ENCODE data around the gene MUC4. TPM values are rescaled to one million over a fixed set of nuclear protein-coding genes. Genes with fewer than 3 reads are reported as not detected.
"Not testable (repeated sequence)": the region's sequence is repeated elsewhere in the genome, so short reads cannot be mapped to it uniquely, and the experiment has no call there.

The MUC4 gene
- total RNA-seq, 1 experiment from 2014 or later = not detected

DNA sequence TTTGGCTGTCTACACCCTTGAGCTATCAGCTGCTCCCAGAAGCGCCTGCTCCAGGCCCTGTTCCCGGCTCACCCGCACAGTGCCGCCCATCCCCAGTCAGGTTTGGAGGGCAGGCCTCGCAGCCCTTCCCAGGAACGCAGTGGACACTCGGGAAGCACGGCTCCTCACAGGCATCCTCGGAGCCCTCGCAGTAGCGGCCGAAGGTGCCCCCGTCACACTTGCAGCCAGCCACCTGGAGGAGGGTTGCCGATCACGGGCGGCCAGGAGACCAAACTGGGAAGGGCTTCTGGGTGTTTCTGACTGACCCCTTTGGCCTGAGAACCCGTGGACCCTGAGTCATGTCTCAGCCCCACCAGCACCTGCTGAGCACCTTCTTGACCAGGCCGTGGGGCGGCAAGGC is 57.6 kb downstream of the MUC4 start:
- H3K9me2 ChIP-seq (replicated peaks; ENCODE audit: insufficient read depth, low read length) = no peaks in the 10 kb centered on the region
- H3K27me3 ChIP-seq (ENCODE audit: low read length) = no peaks in the 10 kb centered on the region
- H3K36me3 ChIP-seq (ENCODE audit: insufficient read depth, low read length) = no peaks in the 10 kb centered on the region
- no peak overlapping the region for H2AFZ ChIP-seq (ENCODE audit: low read length)
- no peaks in the 10 kb centered on the region for H3K4me1 ChIP-seq (ENCODE audit: low read length)
- no peaks in the 10 kb centered on the region for H3K9me3 ChIP-seq (ENCODE audit: low read length)
- no peak overlapping the region for H3K4me3 ChIP-seq (ENCODE audit: low read length)
- H4K20me1 ChIP-seq (ENCODE audit: insufficient read depth, low read depth, low read length) = no peaks in the 10 kb centered on the region
- H3K4me2 ChIP-seq (ENCODE audit: low read depth, low read length, poor library complexity, severe bottlenecking) = no peak overlapping the region
- no peaks in the 10 kb centered on the region for H3K79me2 ChIP-seq (ENCODE audit: low read length)
- H3K9ac ChIP-seq (ENCODE audit: low read length) = no peak overlapping the region
- no peak for DNase-seq
- no peak overlapping the region for H3K27ac ChIP-seq (ENCODE audit: low read length)

DNA sequence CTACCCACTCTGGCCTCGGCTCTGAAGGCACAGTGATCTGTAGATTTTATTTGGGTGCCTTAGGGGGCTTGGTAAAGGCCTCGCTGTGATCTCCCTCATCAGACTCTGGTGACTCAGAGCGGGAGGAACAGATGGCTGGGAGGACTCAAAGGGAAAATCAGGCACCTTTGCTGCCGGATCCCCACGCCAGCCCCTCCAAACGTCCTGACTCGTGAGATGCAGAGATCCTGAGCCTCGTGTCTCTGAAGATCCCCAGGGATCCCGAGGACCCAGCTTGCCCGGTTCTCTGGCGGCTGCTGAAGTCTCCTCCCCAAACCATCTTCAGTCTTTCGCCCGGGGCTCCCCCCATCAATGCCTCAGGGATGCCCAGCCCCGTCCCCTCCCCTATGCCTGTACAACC is 58.1 kb downstream of the MUC4 start:
- Histone ChIP-seq H3K9me3 (ENCODE audit: low read length) (no peaks in the 10 kb centered on the region), H4K20me1 (ENCODE audit: insufficient read depth, low read depth, low read length) (no peaks in the 10 kb centered on the region), H2AFZ (ENCODE audit: low read length) (no peak overlapping the region), H3K9ac (ENCODE audit: low read length) (no peak overlapping the region), H3K4me3 (ENCODE audit: low read length) (no peak overlapping the region), H3K79me2 (ENCODE audit: low read length) (no peaks in the 10 kb centered on the region), H3K27ac (ENCODE audit: low read length) (no peak overlapping the region), H3K9me2 (replicated peaks; ENCODE audit: insufficient read depth, low read length) (no peaks in the 10 kb centered on the region), H3K4me2 (ENCODE audit: low read depth, low read length, poor library complexity, severe bottlenecking) (no peak overlapping the region), H3K36me3 (ENCODE audit: insufficient read depth, low read length) (no peaks in the 10 kb centered on the region), H3K27me3 (ENCODE audit: low read length) (no peaks in the 10 kb centered on the region), H3K4me1 (ENCODE audit: low read length) (no peaks in the 10 kb centered on the region)
- no peak for DNase-seq

DNA sequence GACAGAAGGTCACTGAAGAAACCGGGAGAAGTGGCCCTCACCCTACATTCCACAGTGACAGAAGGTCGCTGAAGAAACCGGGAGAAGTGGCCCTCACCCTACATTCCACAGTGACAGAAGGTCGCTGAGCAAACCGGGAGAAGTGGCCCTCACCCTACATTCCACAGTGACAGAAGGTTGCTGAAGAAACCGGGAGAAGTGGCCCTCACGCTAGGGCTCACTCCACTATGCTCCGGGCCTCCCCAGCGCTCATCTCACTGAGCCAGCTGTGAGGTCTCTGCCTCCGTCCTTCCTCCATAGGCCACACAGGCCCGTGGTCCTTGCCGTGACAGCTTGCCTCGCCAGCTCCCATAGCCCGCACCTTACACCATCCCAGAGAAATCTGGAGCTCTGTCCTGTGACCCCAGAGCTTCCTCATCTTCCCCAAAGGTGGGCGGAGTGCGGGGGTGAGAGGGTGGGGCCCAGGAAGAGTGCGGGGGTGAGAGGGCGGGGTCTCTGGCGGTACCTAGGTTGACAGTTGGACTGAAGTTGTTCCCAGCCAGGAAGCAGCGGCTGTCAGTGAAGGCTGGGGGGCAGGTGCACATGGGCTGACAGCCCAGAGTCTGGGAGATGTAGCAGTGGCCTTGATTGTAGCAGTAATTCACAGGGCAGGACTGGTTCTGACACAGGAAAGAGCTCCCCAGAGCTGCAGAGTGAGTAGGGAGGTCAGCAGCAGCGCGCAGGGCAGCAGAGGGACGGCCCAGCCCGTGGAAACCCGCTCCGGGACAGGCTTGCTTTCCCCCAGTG is 59.0 kb downstream of the MUC4 start:
- no peak overlapping the region for H3K9ac ChIP-seq (ENCODE audit: low read length)
- H3K27ac ChIP-seq (ENCODE audit: low read length) = no peak overlapping the region
- H3K4me3 ChIP-seq (ENCODE audit: low read length) = no peak overlapping the region
- no peak for DNase-seq
- H4K20me1 ChIP-seq (ENCODE audit: insufficient read depth, low read depth, low read length) = no peaks in the 10 kb centered on the region
- no peaks in the 10 kb centered on the region for H3K36me3 ChIP-seq (ENCODE audit: insufficient read depth, low read length)
- H3K4me1 ChIP-seq (ENCODE audit: low read length) = no peaks in the 10 kb centered on the region
- H3K9me3 ChIP-seq (ENCODE audit: low read length) = no peaks in the 10 kb centered on the region
- no peaks in the 10 kb centered on the region for H3K9me2 ChIP-seq (replicated peaks; ENCODE audit: insufficient read depth, low read length)
- H3K79me2 ChIP-seq (ENCODE audit: low read length) = no peaks in the 10 kb centered on the region
- H2AFZ ChIP-seq (ENCODE audit: low read length) = no peak overlapping the region
- no peak overlapping the region for H3K4me2 ChIP-seq (ENCODE audit: low read depth, low read length, poor library complexity, severe bottlenecking)
- H3K27me3 ChIP-seq (ENCODE audit: low read length) = no peaks in the 10 kb centered on the region

DNA sequence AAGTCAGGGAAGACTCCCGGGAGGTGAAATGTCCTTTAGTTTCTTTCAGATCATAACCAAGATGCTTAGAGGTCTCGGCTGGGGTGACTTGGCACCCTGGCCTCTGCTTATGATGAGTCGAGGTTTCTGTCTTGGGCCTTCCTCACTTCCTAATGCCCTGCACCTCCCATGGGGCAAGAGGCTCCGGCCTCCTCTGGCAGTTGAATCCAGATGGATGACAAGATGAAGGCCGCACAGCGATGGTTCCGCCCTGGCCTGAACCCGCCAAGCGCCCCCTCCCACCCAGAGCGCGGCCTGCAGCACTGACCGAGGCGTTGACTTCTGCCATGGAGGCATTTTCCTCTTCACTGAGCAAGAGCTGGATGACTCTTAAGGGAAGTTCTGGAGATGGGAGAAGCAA is 59.7 kb downstream of the MUC4 start:
- Histone ChIP-seq H3K4me1 (ENCODE audit: low read length) (no peaks in the 10 kb centered on the region), H3K27ac (ENCODE audit: low read length) (no peak overlapping the region), H3K27me3 (ENCODE audit: low read length) (no peaks in the 10 kb centered on the region), H3K36me3 (ENCODE audit: insufficient read depth, low read length) (no peaks in the 10 kb centered on the region), H4K20me1 (ENCODE audit: insufficient read depth, low read depth, low read length) (no peaks in the 10 kb centered on the region), H3K4me3 (ENCODE audit: low read length) (no peak overlapping the region), H3K4me2 (ENCODE audit: low read depth, low read length, poor library complexity, severe bottlenecking) (no peak overlapping the region), H3K9me3 (ENCODE audit: low read length) (no peaks in the 10 kb centered on the region), H2AFZ (ENCODE audit: low read length) (no peak overlapping the region), H3K9ac (ENCODE audit: low read length) (no peak overlapping the region), H3K9me2 (replicated peaks; ENCODE audit: insufficient read depth, low read length) (no peaks in the 10 kb centered on the region), H3K79me2 (ENCODE audit: low read length) (no peaks in the 10 kb centered on the region)
- DNase-seq = no peak

DNA sequence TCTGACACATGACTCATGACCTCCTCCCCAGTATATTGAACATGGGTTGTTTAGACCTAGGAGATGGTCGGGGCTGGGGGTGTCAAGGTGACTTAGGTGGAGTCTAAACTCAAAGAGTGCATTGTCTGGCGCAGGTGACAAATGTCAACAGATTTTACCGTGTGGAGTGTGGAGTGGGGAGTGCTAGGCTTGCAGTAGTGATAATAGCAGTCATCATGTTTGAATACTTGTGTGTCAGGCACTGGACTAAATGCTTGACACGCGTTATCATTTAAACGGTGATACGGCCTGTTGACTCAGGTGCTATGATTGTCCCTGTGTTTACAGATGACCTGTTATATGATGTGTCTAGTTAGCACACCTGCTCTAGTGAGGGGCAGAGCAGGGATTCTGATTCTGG is 60.2 kb downstream of the MUC4 start:
- no peak overlapping the region for H2AFZ ChIP-seq (ENCODE audit: low read length)
- H3K4me3 ChIP-seq (ENCODE audit: low read length) = no peak overlapping the region
- DNase-seq = no peak
- no peaks in the 10 kb centered on the region for H3K9me2 ChIP-seq (replicated peaks; ENCODE audit: insufficient read depth, low read length)
- H3K4me1 ChIP-seq (ENCODE audit: low read length) = no peaks in the 10 kb centered on the region
- no peak overlapping the region for H3K9ac ChIP-seq (ENCODE audit: low read length)
- no peaks in the 10 kb centered on the region for H3K36me3 ChIP-seq (ENCODE audit: insufficient read depth, low read length)
- H3K9me3 ChIP-seq (ENCODE audit: low read length) = no peaks in the 10 kb centered on the region
- no peak overlapping the region for H3K4me2 ChIP-seq (ENCODE audit: low read depth, low read length, poor library complexity, severe bottlenecking)
- no peak overlapping the region for H3K27ac ChIP-seq (ENCODE audit: low read length)
- H3K79me2 ChIP-seq (ENCODE audit: low read length) = no peaks in the 10 kb centered on the region
- no peaks in the 10 kb centered on the region for H3K27me3 ChIP-seq (ENCODE audit: low read length)
- no peaks in the 10 kb centered on the region for H4K20me1 ChIP-seq (ENCODE audit: insufficient read depth, low read depth, low read length)

DNA sequence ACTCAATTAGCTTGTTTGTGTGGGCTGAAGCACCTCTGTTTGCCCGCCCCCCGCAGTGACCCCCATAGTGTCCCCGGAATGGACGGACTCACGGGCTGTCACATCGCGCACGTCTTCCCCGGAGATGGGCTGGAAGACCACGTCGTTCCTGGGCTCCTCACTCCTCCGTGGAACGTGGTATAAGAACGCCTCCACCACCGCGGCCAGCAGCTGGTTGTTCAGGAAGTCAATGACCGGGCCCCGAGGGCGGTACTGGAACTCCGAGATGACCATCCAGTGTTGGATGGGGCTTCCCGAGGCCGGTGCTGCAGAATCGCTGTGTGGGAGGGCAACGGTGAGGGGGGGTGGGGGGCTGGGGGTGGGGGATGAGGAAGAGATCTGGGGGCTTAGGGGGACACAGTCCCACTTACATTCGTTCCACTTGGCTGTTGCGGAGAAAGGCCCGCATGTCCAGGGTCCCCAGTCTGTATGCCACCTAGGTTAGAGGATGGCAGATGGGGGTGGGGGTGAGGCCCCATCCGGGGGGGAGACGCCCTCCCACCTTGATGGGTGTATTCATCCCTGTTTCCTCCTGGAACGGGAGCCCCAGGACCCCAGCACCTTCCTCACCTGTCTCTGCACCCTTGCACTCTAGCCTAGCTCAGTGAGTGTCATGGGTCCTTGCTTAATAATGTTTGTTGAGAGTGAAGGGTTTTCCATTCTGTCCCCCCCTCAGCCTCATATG is 60.8 kb downstream of the MUC4 start:
- Histone ChIP-seq H3K27me3 (ENCODE audit: low read length) (no peaks in the 10 kb centered on the region), H3K36me3 (ENCODE audit: insufficient read depth, low read length) (no peaks in the 10 kb centered on the region), H3K4me1 (ENCODE audit: low read length) (no peaks in the 10 kb centered on the region), H3K9me2 (replicated peaks; ENCODE audit: insufficient read depth, low read length) (no peaks in the 10 kb centered on the region), H3K9me3 (ENCODE audit: low read length) (no peaks in the 10 kb centered on the region), H4K20me1 (ENCODE audit: insufficient read depth, low read depth, low read length) (no peaks in the 10 kb centered on the region), H3K79me2 (ENCODE audit: low read length) (no peaks in the 10 kb centered on the region), H2AFZ (ENCODE audit: low read length) (no peak overlapping the region), H3K4me3 (ENCODE audit: low read length) (no peak overlapping the region), H3K4me2 (ENCODE audit: low read depth, low read length, poor library complexity, severe bottlenecking) (no peak overlapping the region), H3K9ac (ENCODE audit: low read length) (no peak overlapping the region), H3K27ac (ENCODE audit: low read length) (no peak overlapping the region)
- no peak for DNase-seq

DNA sequence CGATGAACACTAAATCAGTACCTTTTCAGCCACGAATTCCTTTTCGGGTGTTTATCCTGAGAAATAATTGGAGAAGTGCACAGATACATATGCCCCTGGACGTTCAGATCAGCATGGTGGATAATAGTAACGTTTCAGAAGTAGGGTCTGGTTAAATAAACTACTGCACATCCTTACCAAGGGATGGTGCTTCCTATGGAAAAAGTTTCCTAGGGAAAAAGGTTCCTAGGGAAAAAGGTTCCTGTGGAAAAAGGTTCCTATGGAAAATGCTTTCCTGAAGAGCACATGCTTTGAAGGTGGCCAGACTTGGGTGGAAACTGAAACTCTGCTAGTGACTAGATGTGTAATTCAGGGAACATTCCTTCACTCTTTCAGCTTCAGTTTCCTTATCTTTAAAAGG is 62.6 kb downstream of the MUC4 start:
- H3K4me1 ChIP-seq (ENCODE audit: low read length); H3K9ac ChIP-seq (ENCODE audit: low read length); H2AFZ ChIP-seq (ENCODE audit: low read length); H3K4me2 ChIP-seq (ENCODE audit: low read depth, low read length, poor library complexity, severe bottlenecking); H3K36me3 ChIP-seq (ENCODE audit: insufficient read depth, low read length); H3K27ac ChIP-seq (ENCODE audit: low read length); H3K79me2 ChIP-seq (ENCODE audit: low read length); H4K20me1 ChIP-seq (ENCODE audit: insufficient read depth, low read depth, low read length); H3K9me2 ChIP-seq (replicated peaks; ENCODE audit: insufficient read depth, low read length); H3K9me3 ChIP-seq (ENCODE audit: low read length); H3K27me3 ChIP-seq (ENCODE audit: low read length); DNase-seq; H3K4me3 ChIP-seq (ENCODE audit: low read length): not testable (repeated sequence)

DNA sequence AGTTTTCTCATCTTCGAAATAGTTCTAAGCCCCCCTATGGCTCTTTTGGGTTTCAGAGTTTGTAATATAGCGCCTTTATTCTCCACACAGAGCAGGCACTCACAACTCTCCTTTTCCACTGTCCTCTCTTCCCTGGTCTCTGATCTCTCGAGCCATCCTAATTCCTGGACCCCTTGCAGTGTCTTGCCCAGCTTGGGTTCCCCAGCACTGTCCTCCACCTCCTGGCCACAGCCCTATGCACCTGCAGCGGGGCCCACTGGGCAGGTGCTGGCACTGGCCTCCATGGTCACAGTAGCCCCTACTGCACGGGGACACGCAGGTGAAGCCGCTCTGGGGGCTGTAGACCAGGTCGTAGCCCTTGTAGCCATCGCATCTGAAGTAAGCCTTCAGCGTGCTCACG is 63.1 kb downstream of the MUC4 start:
- H3K9ac ChIP-seq (ENCODE audit: low read length) = no peak overlapping the region
- H3K36me3 ChIP-seq (ENCODE audit: insufficient read depth, low read length) = no peaks in the 10 kb centered on the region
- no peaks in the 10 kb centered on the region for H3K4me1 ChIP-seq (ENCODE audit: low read length)
- no peaks in the 10 kb centered on the region for H3K79me2 ChIP-seq (ENCODE audit: low read length)
- H3K9me3 ChIP-seq (ENCODE audit: low read length) = no peaks in the 10 kb centered on the region
- H3K9me2 ChIP-seq (replicated peaks; ENCODE audit: insufficient read depth, low read length) = no peaks in the 10 kb centered on the region
- DNase-seq = no peak
- H4K20me1 ChIP-seq (ENCODE audit: insufficient read depth, low read depth, low read length) = no peaks in the 10 kb centered on the region
- no peak overlapping the region for H3K4me3 ChIP-seq (ENCODE audit: low read length)
- no peak overlapping the region for H2AFZ ChIP-seq (ENCODE audit: low read length)
- H3K27me3 ChIP-seq (ENCODE audit: low read length) = no peaks in the 10 kb centered on the region
- no peak overlapping the region for H3K4me2 ChIP-seq (ENCODE audit: low read depth, low read length, poor library complexity, severe bottlenecking)
- H3K27ac ChIP-seq (ENCODE audit: low read length) = no peak overlapping the region

Measured in Karpas-422 (cell line).